Glomerular endothelial cell (primary cell): ENCODE measurements around the gene SCNM1. TPM values are rescaled to one million over a fixed set of nuclear protein-coding genes. Genes with fewer than 3 reads are reported as not detected.
"Not testable (repeated sequence)": the region's sequence is repeated elsewhere in the genome, so short reads cannot be mapped to it uniquely, and the experiment has no call there.

Source experiments
- DNase-seq: peaks from one replicate; pipeline ENCODE4 v3.0.0-alpha.2; 2011; ENCODE audit warnings: low read depth, low spot score; ENCODE audit errors: extremely low read depth
- total RNA-seq: library from RNA; depleted of rRNA; stranded (reverse); fragments of >200 nt; gene quantifications from 2 replicates; pipeline ENCODE4 v1.2.3, GENCODE V29; 2015

SCNM1 gene
- total RNA-seq, 1 donor from 2014 or later, result 42.6 TPM

- peak; percentile 34 for DNase-seq
Measured at GRCh38 chr1:151146412-151147131, 19.4 kb upstream of the SCNM1 start, which contains the start of gene SEMA6C. SEMA6C (minus strand) TSS chr1:151146631; CDS start chr1:151142621, 4,010 bp downstream.

GRCh38 chr1:151147132-151147503 lies 18.8 kb upstream of the SCNM1 start:
- DNase-seq, result no peak

GRCh38 chr1:151147665-151148064 lies 18.3 kb upstream of the SCNM1 start:
- DNase-seq, result no peak

GRCh38 chr1:151156515-151156819 lies 9.5 kb upstream of the SCNM1 start, which contains the start of gene TNFAIP8L2:
TNFAIP8L2 (plus strand) TSS chr1:151156649; CDS start chr1:151158698, 2,049 bp downstream.
- DNase-seq, result no peak

GRCh38 chr1:151157067-151157531 lies 8.8 kb upstream of the SCNM1 start:
- no peak for DNase-seq

GRCh38 chr1:151158326-151158725 lies 7.6 kb upstream of the SCNM1 start:
- DNase-seq, result no peak

GRCh38 chr1:151158751-151159251 lies 7.1 kb upstream of the SCNM1 start:
- no peak for DNase-seq

GRCh38 chr1:151159373-151159772 lies 6.6 kb upstream of the SCNM1 start:
- DNase-seq, result no peak

GRCh38 chr1:151164732-151165280 lies 1.1 kb upstream of the SCNM1 start:
- no peak for DNase-seq

GRCh38 chr1:151165281-151165737 lies 635 bp upstream of the SCNM1 start:
- no peak for DNase-seq

- no peak for DNase-seq
Measured at GRCh38 chr1:151166505-151166956, 587 bp downstream of the SCNM1 start.

- no peak for DNase-seq
Measured at GRCh38 chr1:151167116-151167515, 1.2 kb downstream of the SCNM1 start.

GRCh38 chr1:151171190-151171589 lies 5.2 kb downstream of the SCNM1 start:
- DNase-seq, result no peak

- no peak for DNase-seq
Measured at GRCh38 chr1:151175041-151175741, 9.2 kb downstream of the SCNM1 start.

- DNase-seq, result no peak
Measured at GRCh38 chr1:151175863-151176262, 9.9 kb downstream of the SCNM1 start, which contains the start of gene TMOD4. TMOD4 (minus strand) TSS chr1:151175981; CDS start chr1:151174875, 1,106 bp downstream.

- DNase-seq, result no peak
Measured at GRCh38 chr1:151176514-151177045, 10.6 kb downstream of the SCNM1 start.

GRCh38 chr1:151184211-151184610 lies 18.3 kb downstream of the SCNM1 start:
- no peak for DNase-seq

GRCh38 chr1:151187205-151187604 lies 21.3 kb downstream of the SCNM1 start:
- DNase-seq, result no peak

GRCh38 chr1:151188667-151189066 lies 22.7 kb downstream of the SCNM1 start:
- DNase-seq, result not testable (repeated sequence)

- no peak for DNase-seq
Measured at GRCh38 chr1:151189637-151190445, 23.9 kb downstream of the SCNM1 start, which contains the start of gene VPS72. VPS72 (minus strand) TSS chr1:151190197; CDS start chr1:151190121, 76 bp downstream.
